Stimulated activated CD8-positive, alpha-beta memory T cell treated with anti-CD3 and anti-CD28 coated beads, Interleukin-12 subunit alpha, Interleukin-12 subunit beta, amount 100 ng/mL, for 1 hour (primary cell): ENCODE data around the gene LEMD3.

Experiments
- DNase-seq: peaks from one replicate; pipeline ENCODE4 v3.0.0-alpha.2; 2020; ENCODE audit warnings: low read depth

Gene LEMD3

DNA sequence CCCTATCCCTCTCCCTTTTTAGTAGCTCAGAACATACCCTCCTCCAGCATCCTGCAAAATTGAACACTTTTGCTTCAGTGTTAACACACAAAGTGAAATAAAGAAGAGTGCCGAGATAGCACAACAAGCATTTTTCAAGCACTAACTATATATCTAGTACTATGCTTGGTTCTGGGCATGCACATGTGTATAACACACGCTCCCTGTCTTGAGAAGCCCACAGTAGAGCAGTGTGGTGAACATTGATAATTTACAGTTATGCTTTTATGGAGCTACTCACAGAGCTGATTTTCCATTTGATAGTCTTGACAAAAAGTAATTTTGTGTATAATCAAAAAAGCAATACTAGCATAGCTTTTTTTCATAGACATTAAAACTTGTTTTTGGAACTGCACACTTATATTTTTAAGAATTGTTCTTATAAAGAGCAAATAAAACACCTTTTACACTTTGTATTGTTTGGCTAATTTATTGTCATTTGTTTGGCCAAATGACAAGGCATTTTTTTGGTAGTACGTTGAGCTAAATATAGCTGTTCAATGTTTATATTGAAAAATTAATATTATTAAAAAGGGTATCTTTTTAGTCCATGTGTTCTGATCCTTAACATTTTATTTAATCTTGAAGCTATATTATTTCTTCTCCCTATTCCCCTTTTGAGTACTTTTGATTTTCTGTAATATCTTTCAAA, 39.7 kb downstream of the LEMD3 start:
- no peak for DNase-seq

DNA sequence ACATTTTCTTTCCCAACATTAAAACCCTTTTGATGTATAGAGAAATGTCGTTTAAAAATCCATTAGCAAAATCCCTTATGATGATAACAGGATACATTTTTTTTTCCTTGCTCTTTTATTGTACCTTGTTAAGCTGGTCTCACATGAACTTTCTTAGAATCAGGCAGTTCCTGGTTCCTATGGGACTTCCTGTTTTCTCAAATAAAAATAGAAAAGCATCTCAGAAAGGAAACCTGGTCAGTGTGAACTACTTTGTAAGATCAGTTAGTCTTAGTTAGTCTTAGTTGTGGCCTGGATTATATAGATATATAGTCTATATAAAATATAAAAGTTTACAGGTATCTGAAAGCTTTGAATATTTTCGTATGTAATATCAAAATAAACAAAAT, 40.3 kb downstream of the LEMD3 start:
- DNase-seq, result no peak

DNA sequence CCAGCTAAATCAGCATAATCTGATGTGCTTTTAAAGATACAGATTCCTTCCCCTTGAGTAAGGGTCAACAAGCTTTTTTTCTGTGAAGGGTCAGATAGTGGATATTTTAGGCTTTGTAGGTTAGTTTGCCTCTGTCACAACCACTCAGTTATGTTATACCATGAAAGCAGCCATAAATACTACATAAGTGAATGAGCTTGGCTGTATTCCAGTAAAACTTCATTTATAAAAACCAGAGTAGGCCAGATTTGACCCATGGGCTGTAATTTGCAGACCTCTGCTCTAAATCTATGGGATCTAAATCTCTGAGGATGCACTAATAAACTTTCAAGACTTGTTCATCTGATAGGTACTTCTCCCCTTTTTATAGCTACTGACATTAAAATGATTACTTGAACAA, 47.7 kb downstream of the LEMD3 start:
- DNase-seq, result no peak

DNA sequence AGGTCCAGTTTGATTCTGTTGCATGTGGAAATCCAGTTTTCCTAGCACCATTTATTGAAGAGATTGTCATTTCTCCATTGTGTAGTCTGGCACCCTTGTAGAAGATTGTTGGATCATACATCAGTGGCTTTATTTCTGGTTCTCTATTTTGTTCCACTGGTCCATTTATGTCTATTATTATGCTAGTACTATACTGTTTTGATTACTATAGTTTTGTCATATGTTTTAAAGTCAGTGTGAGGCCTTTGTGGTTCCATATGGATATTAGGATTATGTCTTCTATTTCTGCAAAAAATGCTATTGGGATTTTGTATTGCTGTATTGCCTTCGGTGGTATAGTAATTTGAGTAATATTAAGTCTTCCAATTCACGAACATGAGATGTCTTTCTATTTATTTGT, 51.4 kb downstream of the LEMD3 start:
- DNase-seq, result no peak

DNA sequence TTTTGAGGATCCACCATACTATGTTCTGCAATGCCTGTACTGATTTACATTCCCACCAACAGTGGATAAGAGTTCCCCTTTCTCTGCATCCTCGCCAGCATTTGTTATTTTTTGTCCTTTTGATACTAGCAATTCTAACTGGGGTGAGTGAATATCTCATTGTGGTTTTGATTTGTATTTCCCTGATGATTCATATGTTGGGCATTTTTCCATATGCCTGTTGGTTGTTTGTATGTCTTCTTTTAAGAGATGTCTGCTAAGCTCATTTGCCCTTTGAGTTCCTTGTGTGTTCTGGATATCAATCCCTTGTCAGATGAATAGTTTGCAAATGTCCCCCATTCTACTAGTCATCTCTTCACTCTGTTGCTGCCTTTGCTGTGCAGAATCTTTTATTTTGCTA, 60.1 kb downstream of the LEMD3 start:
- no peak for DNase-seq

DNA sequence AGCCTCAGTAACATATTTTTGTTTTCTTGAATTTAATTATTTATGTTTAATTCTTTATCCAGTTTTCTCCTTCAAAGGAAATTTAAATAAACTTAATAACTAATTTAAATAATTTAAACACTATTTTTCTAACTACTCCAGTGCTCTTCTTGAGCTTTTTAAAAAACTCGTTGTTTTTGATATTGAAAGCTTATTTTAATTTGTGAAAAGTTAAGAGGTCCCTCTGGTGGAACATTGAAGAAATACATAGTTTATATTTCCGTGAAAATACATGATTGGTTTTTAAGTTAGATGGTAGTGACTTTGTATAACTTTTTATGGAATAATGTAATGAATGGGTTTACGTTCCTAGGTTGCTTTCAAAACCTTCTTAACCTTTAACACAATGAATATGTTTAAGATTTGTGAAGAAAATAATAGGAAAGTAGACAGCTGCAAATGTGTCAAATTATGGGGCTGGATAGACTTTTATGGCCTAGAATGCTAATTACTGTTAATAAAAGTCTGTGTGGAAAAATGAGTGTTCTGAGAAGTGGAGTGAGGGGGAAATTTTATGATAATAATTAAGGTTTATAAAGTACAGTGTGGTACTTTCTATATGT, 63.2 kb downstream of the LEMD3 start:
- DNase-seq, result no peak

DNA sequence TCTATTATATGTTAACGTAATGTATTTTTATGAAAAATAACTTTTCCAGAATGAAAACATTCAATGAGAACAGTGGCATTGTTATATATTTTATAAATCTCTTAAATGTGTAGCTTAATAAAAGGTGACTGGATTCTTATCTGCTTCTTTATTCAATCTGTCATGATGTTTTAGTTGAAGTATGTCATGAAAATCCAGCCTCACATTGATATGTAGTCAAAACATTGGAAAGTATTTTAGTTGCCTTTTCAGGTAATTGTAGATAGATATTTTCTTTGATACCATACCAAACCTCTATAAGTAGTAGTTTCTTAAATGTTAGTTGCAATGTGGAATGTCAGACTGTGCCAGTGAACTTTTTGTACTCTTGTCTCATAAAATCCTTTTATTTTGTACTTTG, 67.8 kb downstream of the LEMD3 start:
- DNase-seq, result no peak

DNA sequence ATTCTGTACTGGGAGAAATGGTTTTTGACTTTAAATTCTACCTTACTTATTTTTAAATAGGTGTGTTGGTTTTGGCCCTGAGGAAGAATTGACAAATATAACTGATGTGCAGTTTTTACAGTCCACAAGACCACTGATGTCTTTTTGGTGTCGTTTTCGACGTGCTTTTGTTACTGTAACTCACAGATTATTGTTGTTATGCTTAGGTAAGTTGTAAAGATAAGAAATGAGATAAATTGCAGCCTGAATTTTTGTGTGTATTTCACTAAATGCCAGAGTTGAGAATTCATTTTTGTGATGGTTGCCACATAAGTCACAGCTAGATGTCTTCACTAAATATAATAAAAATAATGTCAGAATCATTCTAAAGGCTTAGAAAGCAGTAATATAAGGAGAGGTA, 69.2 kb downstream of the LEMD3 start:
- DNase-seq, result no peak

DNA sequence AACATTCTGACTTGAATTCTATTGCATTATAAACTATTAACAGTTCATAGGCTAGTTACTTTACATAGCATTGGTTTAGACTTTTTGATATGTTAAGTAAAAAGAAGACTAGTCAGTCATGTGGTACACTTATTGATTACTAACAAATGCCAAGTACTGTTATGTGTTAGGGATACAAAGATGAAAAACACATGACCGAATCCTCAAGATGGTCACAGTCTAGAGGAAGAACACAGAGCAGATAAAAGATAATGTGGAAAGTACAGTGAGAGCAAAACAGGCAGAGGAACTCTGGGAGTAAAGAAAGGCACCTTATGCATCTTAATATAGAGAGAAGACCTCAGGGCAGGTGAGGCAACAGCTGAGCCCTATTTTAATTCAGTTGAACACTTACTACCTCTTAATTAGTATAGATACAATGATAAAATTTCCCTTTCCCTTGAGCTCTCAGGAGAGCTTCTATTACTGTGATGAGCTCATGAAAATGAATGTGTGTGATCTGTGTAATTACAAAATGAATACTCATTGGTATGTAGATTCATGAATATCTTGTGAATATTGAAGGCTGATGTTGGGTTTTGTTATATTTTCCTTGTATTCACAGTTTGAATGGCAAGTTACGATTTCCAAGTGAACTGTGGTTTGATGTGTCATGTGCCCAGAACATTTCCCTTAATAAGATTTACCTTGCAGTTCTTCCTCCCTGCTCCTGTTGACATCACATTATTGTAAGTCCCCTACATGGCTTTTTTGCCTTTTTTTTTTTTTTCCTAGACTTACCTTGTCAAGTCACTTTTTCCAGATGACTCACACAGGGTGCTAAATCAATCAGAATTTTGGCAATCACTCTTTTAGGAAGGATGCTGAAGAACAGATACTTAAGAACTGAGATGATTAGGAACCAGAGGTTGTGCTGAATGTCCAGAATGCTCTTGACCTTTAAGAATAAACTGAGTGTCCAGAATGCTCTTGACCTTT, 79.6 kb downstream of the LEMD3 start:
- DNase-seq, result no peak

DNA sequence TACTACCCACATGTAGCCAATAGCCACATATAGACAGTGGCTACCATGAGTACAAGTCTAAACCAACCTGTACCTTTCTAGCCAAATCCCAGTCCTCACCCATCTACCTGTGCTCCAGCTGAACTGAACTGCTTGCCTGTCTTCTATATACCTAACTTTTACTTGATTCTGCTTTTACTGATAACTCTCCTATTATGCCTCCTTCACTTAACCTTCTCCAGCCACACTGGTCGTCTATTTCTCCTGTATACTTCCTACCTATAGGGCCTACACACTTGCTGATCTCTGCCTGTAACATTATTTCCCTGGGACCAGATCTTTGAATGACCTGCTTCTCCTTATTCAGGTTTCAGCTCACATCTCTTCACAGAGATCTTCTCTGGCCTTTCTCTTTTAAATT, 83.1 kb downstream of the LEMD3 start:
- no peak for DNase-seq

DNA sequence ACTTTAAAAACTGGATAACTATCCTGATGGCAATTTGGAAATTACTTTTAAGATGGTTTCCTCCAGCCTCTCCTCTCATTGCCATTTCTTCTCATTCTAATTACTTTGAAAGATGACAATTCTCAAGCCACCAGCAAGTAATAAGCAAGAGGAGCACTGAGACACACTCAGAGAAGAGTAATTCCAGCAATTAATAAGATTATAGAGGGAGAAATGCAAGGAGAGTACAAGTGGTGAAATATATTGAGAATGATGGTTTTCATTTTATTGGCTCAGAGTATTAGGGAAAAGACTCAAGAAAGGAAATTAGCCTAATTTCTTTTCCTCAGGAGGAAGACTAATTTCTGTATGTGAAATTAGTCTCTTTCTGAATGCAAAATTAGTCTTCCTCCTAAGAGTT, 88.6 kb downstream of the LEMD3 start:
- DNase-seq, result no peak

DNA sequence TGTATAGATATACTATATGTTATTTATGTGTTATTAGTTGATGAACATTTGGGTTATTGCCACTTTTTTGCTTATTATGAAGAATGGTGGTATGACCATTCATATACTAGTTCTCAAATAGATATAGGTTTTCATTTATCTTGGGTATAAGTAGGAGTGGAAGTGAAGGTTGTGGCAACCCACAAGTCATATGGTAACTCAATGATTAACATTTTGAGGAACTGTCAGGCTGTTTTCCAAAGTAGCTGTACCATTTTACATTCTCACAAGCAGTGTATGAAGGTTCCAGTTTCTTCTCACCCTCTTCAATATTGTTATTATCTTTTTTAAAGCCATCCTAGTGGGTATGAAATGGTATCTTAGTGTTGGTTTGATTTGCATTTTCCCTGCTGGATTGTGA, 90.1 kb downstream of the LEMD3 start:
- DNase-seq, result no peak

DNA sequence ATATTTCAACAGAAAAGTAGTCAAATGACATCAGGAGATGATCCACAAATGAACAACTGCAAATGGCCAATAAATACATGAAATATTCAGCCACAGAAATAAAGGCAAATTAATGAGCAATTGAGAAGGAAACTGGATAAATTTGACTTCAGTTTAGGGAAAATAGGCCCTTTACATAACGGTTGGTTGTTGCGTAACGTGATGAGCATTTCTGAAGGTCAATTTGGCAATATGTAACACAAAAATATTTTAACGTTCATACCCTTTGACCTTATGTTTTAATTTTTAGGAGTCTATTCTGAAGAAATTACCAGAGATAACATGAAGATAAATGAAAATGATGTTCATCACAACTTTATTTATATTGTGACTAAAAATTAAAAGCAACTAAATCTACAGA, 94.4 kb downstream of the LEMD3 start:
- DNase-seq, result no peak

DNA sequence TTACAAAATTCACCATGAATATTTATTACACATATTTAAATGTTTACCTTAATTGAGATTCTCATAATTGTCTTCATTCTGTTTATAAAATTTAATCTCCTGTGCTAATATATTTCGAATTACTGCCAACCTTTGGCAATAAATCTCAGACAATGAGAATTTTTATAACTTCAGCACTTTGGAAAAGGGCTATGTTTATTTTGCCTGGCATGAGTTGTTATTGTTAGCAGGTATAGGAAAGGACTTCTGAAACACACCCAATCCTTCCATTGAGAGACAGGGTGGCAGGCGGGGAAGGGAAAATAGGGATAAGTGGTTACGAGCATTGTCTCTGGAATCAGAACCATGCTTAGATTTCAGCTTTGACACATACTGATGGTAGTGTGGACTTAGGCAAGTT, 97.0 kb downstream of the LEMD3 start:
- no peak for DNase-seq

DNA sequence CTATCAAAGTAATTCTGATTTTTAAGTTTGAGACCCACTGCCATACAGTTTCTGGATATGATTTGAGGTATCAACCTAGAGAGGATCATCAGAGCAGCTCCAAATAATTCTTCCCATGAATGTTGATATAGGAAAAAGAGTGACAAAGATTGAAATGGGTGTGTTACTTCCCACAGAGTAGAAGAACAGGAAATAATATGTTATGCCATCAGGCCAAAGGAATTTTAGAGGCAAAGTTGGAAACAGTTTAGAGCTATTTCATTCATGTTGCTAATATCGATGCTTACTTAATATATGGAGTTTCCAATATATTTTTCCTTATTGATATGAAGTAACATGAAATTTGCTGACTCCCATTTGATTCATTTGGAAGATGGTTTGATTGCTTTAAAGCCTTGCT, 100.2 kb downstream of the LEMD3 start:
- DNase-seq, result no peak

DNA sequence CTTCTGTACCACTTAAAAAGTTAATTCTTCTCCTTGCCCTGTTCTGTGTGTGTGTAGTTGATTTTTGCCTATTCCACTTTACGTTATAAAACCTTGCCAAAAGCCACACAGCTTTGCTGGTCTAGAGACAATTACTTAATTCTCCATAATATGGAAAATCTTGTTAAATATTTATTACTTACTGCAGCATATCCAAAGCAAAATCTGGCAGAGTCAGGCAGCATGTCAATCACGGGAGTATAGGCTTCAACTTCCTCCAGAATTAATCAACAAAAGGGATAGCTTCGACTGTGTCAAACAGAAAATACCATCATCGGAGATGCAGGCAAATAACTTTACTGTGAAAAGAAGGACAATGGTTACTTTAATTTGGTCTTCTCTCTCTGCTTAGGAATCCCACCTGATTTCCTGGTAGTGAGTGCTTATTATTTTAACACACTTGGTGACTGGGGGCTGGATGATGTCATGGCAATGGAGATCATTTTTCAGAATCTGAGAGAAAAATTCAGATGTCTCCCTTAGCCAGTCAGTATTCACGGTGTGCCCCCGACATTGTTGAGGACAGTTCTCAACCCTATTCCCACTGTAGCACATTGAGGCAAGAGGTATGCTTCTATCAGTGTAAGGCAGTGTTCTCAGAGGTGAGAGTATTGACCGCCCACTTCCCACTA, 105.4 kb downstream of the LEMD3 start:
- DNase-seq, result no peak

DNA sequence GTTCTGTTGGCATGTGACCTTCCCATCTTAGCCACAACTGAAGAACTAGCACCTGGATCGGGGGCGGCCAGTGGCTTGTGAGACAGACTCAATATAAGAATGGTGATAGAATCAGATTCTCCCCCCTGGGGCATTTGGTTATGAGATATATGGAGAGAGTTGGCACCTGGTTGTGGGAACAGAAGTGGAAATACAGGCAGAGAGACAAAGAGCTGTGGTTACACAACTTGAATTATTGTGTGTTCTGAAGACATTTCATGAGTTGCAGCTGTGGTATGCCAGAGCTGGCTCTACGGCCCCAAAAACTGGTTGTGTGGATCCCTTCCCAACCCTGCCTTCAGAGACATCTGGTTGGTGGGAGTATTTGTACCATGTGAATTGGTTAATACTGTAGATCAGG, 106.2 kb downstream of the LEMD3 start:
- DNase-seq, result no peak

DNA sequence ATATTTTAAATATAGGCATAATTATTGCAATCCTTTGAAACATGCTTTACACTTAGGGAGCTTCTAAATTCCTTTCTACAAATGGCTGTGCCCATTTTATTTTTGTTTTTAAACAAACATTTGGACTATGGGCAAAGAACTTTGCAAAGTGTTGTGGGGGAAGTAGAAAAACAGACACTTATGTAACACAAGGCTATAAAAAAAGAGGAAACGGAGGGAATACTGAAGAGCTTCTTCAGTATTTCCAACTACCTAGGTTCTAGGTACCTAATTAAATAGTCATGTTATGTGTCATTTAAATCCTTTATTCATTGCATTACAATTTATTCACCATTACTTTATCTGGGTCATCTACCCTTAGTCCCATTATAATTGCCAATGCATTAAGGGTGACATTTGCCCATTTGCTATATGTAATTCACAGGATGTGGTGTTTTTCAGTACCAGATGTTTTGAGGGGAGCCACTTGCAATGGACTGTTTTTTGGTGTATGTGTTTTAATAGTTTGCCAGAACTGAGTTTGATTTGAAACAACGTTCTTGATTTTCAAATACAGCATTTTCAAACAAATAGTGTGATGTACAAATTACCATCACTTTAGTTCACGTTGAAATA, 107.6 kb downstream of the LEMD3 start:
- no peak for DNase-seq

DNA sequence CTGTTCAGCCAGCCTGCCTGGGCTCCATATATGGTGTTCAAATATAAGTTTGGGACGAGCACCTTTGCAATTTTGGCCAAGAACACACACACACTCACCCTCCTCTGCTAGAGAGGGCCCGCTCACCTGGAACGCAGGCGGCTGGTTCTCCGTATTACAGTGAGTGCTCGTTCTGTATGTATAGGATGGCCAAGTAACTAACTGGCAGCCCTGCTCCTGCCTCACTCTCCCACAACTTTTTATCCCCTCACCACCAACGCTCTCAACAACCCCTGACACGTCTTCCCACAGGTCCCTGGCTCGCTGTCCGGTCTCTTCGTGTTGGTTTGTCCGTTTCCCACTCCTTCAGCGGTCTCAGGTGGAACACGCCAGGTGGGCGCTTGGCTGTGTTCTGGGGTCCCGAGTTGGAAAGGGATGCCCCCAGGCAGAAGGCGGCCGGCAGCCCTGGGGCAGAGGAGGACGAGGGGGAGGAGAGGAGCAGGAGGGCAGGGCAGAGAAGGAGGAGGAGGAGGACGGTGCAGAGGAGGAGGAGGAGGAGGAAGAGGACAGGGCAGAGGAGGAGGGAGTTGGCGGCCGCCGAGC, 108.7 kb downstream of the LEMD3 start:
- DNase-seq, result no peak

DNA sequence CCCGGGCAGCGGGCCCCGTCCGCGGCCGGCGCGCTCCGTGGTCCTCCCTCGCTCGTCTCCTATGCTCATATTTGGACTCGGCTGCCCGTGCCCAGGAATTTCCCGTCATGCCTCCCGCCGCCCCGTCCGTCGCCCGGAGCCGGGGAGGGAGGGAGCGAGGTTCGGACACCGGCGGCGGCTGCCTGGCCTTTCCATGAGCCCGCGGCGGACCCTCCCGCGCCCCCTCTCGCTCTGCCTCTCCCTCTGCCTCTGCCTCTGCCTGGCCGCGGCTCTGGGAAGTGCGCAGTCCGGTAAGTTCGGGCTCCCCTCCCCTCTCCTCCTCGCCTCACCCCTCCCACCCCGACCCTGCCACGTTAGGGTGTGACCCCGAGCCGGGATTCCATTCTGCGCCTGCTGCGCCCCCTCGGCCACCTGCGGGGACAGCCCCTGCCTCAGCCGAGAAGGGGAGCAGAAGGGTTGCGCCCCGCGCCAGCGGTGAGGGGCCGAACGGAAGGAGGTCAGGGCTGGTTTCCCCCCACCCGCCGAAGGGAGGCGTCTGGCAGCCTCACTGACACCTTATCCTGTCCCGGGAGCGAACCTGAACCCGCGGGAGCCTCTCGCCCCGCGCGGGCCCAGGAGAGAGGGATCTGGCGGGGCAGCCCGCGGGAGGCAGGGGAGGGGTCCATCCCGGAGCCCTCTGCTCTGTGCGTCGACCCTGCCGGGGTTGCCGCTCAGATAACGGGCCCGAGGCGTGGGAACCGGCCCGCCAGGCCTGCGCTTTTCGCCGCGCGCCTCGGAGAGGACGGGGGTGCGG, 109.4 kb downstream of the LEMD3 start, which contains the start of gene MSRB3:
Gene MSRB3, plus strand, starts transcription at position 108 of the 793 bp plus-strand sequence. CDS start 29,897 bp downstream, outside the sequence.
- DNase-seq, result no peak
